GM19452 (cell line): ENCODE results near the gene XPNPEP1.

Source experiments
- ATAC-seq: cut with Tn5 transposase; IDR thresholded peaks from one replicate; pipeline ENCODE4 v1.9.1; 2021; ENCODE audit not compliant: unreplicated experiment

XPNPEP1 gene

DNA sequence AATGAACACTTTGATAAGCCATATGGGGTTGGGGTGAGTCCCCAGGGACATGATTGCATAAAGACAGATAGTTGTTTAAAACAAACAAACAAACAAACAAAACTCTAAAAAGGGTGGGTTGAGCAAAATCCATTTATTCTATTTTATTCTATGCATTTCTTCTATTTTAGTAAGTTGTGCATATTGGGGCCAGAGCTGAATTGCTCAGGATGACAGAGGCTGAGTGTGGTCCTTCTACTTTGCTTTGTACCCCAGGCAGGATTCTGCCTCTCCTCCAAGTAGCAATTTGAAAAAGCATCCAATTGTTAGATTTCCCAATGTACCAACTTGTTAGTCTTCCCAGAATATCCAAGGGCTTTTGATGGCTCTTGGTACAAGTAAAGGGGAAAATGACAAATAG is 29.2 kb upstream of the XPNPEP1 start:
- no peak for ATAC-seq

DNA sequence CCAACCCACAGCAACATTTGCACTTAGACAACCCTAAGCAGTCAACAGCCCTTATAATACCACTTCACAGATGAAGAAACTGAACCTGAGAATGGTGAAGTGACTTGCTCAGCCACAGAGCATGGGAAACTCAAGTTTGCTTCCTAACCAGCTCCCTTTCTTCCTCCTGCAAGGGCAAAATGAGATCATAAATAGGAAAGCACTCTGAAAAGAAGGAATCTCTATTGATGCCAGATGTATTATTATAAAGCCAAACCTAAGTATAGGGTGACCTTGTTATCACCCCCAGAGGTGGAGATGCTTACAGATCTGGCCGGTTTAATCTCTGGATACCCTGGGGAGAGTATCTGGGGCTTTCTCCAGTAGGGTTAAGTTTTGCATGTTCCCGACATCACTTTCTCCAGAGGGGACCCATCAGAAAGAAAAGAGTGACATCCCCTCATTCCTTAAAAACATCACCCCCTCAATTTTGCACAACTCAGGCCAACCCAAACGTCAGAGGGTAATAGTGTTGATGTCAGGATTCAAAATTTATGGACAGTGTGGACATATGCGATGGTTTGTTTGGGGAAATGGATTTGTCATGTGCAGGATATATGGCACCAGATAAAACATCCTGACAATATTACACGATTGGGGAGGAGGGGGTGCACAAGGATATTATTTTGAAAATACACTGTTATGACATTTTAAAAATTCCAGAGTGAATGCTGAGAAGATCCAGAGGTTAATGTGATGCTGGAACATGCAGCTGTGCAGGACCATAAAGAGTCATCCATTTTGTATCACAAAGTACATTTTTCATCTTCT is 24.0 kb upstream of the XPNPEP1 start:
- ATAC-seq: no peak

GRCh38 chr10:109946680-109947079 is 23.4 kb upstream of the XPNPEP1 start:
- no peak for ATAC-seq

- no peak for ATAC-seq
These were observed 22.3 kb upstream of the XPNPEP1 start for GRCh38 chr10:109945473-109946177.

GRCh38 chr10:109944613-109945012 is 21.3 kb upstream of the XPNPEP1 start:
- ATAC-seq: no peak

DNA sequence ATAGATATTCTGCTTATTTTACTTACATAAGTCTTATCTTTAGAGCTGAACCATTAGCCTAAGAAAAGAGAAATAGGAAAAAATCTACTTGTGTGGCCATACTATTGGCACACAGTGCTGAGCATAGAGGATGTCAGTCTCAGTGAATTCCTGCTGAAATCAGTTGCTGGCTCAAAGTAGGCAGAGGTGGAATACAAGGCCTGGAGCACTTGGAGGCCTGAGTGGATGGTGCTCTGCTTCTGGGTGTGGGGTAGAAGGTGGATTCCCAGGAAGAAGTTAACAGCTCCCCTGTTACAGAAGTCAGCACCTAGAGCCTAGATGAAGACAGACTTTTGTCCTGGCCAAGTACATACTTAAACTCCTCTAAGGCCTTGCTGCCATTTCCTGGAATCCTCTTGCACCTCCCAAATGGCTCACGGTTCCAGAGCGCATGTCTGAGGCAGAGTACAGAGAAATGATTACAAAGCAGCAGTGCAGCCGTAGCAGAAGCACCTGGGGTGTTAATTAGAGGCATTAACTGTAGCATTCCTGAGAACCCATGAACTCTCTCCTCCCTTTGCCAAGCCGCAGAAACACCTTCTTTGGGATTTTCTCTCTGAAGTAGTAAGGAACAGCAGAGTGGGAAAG is 18.0 kb upstream of the XPNPEP1 start:
- ATAC-seq: no peak

GRCh38 chr10:109940553-109940952 is 17.2 kb upstream of the XPNPEP1 start:
- no peak for ATAC-seq

DNA sequence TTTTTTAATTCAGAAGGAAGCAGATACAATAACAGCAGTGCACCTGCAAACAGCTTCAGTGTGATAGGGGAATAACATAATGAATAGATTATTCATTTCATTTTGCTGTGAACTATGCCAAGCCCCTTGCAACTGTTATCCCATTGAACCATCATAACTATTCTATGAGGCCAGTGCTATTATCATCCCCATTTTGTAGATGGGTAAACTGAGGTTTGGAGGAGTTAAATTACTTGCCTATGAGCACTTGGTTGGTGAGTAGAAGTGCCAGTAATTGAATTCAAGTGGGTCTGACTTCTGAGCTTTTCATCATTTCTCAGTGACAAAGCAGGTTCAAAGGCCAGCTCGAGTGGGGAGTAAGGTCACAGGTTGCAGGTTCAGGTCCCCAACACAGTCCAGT is 16.8 kb upstream of the XPNPEP1 start:
- ATAC-seq: no peak

DNA sequence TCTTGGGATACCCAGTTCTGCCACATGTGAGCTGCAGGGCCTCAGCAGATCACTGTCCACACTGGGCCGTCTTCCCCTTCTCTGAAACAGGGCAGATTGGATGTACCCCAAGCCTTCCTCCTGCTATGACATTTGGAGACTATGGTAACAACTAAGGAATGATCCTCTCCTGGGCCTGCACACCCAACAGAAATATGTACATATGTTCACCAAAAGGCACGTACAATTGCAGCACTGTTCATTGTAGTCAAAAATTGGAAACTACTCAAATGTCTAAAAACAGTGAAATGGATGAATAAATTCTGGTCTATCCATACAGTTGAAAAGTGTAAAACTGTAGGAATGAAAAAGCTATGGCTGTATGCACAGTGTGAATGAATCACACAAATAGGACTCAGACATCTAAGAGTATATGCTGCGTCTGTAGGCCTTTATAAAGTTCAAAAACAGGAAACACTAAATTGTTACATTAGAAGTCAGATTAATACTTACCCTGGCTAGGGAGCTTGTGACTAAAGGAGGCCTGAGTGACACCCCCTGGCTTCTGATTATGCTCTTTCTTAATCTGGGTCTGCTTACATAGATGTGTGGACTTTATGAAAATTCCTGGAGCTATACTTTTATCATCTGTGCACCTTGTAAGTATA is 16.1 kb upstream of the XPNPEP1 start:
- no peak for ATAC-seq

GRCh38 chr10:109937460-109938065 is 14.3 kb upstream of the XPNPEP1 start:
- ATAC-seq: no peak

DNA sequence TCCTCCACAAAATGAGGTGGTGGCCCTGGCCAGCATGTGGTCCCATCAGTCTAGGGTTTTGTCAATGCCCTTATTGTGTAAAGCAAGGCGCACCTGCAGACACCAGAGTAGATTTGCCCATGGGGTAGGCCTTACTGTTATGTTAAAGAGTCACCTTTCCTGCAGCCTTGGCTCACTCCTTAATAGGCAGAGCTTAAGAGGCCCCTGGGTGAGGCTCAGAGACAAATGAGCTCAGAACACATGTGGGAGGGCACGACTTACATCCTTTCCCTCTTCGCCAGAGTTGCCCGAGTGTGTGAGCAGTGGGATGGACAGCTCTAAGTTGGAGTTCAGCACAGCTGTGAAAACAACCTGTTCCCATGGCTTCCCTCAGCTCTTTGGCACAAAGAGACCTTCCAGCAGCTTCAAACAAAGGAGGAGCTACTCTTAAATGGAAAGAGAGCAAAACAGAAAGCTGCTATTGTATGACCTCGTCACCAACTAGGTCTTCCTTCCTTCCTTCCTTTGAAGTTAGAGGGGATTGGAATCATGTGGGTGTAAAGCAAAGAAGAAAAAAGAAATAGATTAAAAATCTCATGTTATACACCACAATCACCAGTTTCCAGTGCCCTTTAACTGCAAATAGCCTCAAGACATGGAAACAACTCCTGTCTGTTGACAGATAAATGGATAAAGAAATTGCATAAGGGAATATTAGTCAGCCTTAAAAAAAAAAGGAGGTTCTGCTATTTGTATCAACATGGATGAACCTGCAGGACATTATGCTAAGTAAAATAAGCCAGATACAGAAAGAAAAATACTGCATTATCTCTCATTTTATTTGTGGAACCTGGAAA is 11.9 kb upstream of the XPNPEP1 start:
- no peak for ATAC-seq

DNA sequence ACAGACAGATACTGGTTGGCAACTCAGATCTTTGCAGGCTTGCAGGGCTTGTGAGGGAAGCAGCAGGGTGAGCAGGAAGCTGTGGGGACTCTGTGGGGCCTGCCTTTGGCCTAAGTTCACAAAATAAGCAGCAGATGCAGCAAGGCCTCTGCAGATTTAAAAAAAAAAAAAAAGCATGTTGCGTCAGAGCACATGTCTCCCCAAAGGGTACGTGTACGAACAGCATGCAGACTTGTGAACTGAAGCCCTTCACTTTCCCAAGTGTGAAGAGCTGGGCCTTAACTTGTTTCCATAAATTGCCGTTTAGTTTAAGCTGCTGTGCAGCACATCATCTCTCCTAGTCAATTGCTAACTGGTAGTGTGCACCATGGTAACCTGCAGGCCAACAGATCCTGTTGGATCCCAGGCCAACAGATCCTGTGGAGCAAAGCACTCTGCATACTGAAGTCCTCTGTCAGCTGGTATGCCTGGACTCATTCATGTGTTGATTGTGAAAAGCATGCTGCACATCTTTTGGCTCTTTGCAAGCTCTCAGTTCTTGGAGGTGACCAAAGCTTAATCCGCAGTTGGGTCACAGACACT is 10.8 kb upstream of the XPNPEP1 start:
- no peak for ATAC-seq

DNA sequence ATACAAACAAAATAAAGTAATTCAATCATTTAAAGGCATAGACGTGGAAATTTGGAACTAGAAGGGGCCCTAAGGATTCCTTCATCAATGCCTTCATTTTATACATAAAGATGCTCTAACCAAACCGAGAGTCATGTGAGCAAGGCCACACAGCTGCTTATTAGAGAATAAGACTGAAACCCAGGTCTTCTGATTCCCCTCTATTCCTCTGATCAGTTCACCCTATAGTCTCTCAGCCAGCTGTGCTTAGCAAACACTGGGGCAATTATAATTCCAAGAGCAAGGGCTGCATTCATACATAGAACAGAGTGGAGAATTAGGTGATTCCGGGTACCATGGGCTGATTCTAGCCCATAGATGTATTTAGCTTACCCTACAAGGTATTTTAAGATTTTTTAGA is 9.7 kb upstream of the XPNPEP1 start:
- no peak for ATAC-seq

GRCh38 chr10:109932391-109932790 is 9.1 kb upstream of the XPNPEP1 start:
- ATAC-seq: no peak

- no peak for ATAC-seq
These were observed 7.9 kb upstream of the XPNPEP1 start for GRCh38 chr10:109931163-109931562.

GRCh38 chr10:109929501-109930219 is 6.3 kb upstream of the XPNPEP1 start:
- no peak for ATAC-seq

DNA sequence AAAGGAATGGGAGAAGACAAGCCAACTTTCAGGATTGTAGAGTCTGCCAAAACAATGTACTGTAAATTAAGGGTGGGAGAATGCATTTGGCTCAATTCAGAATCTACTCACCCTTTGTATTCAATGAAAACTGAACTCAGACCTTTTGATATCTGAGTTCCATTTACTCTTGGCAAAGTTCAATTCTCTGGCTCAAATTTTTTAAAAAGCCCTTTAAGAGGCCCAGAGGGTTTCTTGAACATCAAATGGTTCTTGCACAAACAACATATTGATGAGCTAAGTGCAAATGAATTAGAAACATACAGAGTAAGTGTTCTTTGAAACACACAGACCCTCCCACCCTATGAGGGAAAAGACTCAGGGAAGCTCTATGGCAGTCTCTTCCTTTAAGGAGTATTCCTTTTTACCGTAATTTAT is 5.2 kb upstream of the XPNPEP1 start:
- no peak for ATAC-seq

- ATAC-seq: no peak
These were observed 3.5 kb upstream of the XPNPEP1 start for GRCh38 chr10:109926825-109927224.

- ATAC-seq: no peak
These were observed 2.9 kb upstream of the XPNPEP1 start for GRCh38 chr10:109926061-109926745.
